Measurements from ENCODE around the gene NMT1.

NMT1 gene

DNA sequence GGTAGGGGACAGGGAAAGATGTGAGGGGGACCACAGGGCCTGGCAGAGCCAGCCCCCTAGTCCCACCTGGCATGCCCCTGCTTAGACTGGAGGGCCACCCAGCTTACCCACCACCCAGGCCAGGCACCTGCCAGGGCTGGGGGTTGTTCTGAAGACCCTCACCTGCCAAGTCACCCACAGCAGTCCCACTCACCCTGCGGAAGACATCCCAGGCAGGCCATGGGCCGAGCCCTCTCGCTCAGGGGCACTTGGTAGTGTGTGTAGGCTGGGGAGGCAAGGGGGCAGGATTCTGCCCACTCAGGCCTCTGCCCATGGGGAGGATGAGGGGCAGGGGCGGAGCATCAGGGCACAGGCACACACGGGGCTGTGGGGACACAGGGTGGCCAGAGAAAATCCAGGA, 67.2 kb downstream of the NMT1 start:
- H3K4me3 ChIP-seq (ENCODE audit: low read depth, low read length): no peak overlapping the region
- H3K27me3 ChIP-seq (ENCODE audit: insufficient read depth, low read depth, severe bottlenecking): no peaks in the 10 kb centered on the region
- TF ChIP-seq, protein P1, sequence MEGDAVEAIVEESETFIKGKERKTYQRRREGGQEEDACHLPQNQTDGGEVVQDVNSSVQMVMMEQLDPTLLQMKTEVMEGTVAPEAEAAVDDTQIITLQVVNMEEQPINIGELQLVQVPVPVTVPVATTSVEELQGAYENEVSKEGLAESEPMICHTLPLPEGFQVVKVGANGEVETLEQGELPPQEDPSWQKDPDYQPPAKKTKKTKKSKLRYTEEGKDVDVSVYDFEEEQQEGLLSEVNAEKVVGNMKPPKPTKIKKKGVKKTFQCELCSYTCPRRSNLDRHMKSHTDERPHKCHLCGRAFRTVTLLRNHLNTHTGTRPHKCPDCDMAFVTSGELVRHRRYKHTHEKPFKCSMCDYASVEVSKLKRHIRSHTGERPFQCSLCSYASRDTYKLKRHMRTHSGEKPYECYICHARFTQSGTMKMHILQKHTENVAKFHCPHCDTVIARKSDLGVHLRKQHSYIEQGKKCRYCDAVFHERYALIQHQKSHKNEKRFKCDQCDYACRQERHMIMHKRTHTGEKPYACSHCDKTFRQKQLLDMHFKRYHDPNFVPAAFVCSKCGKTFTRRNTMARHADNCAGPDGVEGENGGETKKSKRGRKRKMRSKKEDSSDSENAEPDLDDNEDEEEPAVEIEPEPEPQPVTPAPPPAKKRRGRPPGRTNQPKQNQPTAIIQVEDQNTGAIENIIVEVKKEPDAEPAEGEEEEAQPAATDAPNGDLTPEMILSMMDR (IDR thresholded peaks at IDR 0.05; ENCODE audit: low read depth, low read length): no peak
- no peaks in the 10 kb centered on the region for H3K9me3 ChIP-seq (ENCODE audit: severe bottlenecking)
- peak overlapping the region; percentile 84 for H3K27ac ChIP-seq
- DNase-seq: no peak
- peaks cover 4% of the 10 kb centered on the region; the same call in 1 of the 2 replicates for H3K36me3 ChIP-seq

DNA sequence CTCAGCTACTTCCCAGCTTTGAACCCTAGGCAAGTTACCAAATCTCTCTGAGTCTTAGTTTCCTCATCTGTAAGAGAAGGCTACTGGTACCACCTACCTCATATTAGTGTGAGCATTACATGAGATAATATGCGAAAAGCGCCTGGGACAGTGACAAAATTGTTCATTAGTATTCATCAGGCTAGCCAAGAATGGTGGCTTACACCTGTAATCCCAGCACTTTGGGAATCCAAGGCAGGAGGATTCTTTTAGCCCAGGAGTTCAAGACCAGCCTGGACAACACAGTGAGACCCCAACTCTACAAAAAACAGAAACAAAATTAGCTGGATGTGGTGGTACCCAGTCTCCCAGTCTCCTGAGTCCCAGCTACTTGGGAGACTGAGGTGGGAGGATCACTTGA, 67.9 kb downstream of the NMT1 start:
- no peaks in the 10 kb centered on the region for H3K27me3 ChIP-seq (ENCODE audit: insufficient read depth, low read depth, severe bottlenecking)
- H3K4me3 ChIP-seq (ENCODE audit: low read depth, low read length): no peak overlapping the region
- H3K27ac ChIP-seq: peak overlapping the region; percentile 84
- TF ChIP-seq, protein P1 (IDR thresholded peaks at IDR 0.05; ENCODE audit: low read depth, low read length): no peak
- H3K9me3 ChIP-seq (ENCODE audit: severe bottlenecking): no peaks in the 10 kb centered on the region
- no peak for DNase-seq
- peaks cover 4% of the 10 kb centered on the region; the same call in 1 of the 2 replicates for H3K36me3 ChIP-seq

DNA sequence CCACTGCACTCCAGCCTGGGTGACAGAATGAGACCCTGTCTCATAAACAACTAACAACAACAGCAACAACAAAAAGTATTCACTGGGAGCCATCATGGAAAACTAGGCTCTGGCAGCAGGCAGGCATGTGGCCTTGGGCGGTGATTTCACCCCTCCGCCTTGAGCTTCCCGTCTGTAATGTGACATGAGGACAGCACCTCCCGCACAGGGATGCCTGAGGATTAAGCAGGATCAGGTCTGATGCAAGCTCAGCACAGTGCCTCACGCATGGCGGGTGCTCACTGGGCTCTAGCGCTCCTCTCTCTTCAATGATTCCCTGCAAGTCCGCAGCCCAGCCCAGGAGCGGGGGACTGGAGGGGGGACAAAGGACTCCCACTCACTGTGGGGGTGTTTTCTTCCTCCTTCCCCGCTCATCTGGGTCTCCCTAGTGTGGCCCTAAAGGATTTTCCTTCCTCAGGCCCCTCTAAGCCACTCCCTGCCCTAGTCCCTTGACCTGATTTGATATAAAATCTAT, 68.4 kb downstream of the NMT1 start:
- H3K9me3 ChIP-seq (ENCODE audit: severe bottlenecking): no peaks in the 10 kb centered on the region
- peak overlapping the region; percentile 84 for H3K27ac ChIP-seq
- DNase-seq: peak; percentile 98
- H3K36me3 ChIP-seq: peaks cover 4% of the 10 kb centered on the region; the same call in 1 of the 2 replicates
- H3K27me3 ChIP-seq (ENCODE audit: insufficient read depth, low read depth, severe bottlenecking): no peaks in the 10 kb centered on the region
- peak overlapping the region; percentile 21; the same call in 1 of the 2 replicates for H3K4me3 ChIP-seq (ENCODE audit: low read depth, low read length)
- TF ChIP-seq, protein P1 (IDR thresholded peaks at IDR 0.05; ENCODE audit: low read depth, low read length): 0 out of 2 replicates have a peak, but pooled peaks have one; percentile 0

DNA sequence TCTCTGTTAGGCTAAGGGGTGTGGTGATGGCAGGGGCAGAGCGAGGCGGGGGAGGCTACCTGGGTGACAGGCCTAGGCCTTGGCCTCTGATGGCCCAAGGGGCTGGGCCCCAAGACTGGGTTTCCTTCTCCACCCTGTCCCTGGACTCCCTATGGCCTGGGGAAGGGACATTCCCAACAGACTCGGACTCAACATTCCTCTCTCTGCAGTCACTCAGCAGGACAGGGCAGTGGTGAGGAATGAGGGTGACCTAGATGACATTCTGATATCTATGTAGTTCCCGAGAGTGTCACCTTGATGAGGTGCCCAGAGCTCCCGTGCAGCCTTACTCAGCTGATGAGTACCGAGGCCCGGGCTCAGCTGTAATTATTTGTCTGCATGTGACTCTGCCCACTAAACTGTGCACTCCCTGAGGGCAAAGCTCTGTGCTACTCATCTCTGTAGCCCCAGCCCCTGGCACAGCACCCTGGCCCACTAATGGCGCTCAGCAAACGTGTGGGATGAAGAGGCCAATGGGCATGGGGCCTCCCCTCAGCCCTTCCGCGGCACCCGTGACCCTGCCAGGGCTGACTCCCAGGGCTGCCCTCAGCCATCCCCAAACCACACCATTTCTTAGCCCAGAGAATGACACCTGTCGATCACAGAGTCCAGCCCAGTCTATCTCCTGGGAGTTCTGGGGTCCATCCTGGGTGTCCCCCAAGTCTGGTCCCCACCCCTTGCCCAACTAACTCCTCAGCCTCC, 69.0 kb downstream of the NMT1 start:
- no peaks in the 10 kb centered on the region for H3K9me3 ChIP-seq (ENCODE audit: severe bottlenecking)
- H3K27me3 ChIP-seq (ENCODE audit: insufficient read depth, low read depth, severe bottlenecking): no peaks in the 10 kb centered on the region
- H3K4me3 ChIP-seq (ENCODE audit: low read depth, low read length): peak overlapping the region; percentile 21; the same call in 1 of the 2 replicates
- TF ChIP-seq, protein P1 (IDR thresholded peaks at IDR 0.05; ENCODE audit: low read depth, low read length): no peak
- peaks cover 4% of the 10 kb centered on the region; the same call in 1 of the 2 replicates for H3K36me3 ChIP-seq
- peak overlapping the region; percentile 84 for H3K27ac ChIP-seq
- DNase-seq: no peak

DNA sequence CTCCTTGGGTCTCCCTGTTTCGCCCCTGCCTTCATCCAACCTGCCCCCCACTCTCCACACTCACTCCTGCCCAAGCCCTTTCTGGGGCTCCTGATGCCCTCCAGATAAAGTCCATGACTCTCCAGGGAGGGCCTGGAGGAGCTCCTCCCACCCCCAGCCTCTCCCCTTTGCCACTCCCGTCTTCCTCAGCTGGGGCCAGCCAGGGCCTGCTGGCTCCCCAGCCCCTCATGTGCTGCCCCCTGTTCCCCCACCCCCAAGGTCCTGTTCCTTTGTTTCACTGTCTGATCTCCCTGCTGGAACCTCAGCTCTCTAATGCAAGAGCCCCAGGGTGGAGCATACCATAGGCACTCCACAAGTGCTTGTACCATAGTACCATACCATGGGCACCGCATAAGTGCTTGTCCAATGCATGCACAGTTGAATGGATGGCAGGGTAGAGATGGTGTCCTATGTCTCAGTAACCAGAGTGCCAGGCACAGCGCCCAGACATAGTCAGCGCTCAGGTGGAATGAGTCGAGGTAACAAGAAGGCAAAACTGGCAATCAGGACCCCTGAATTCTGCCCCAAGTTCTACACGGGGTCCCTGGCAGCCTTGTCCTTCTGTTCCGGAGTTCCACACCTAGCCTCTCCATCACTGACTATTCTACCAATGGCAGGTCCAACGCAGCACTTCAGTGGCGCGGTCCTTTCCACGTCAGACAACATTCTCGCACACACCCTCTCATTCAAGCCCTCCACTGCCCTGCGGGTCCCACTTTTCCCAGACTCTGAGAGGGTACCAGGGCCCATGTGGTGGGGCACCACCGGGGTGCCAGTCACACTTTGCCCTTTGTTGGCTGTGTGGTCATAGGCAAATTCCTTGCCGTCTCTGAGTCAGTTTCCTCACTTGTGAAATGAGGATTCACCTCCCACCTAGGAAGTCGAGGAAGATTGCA, 69.8 kb downstream of the NMT1 start:
- H3K9me3 ChIP-seq (ENCODE audit: severe bottlenecking): no peaks in the 10 kb centered on the region
- H3K27ac ChIP-seq: peak overlapping the region; percentile 81; the same call in 1 of the 2 replicates
- DNase-seq: no peak
- no peaks in the 10 kb centered on the region; the same call in 1 of the 2 replicates for H3K36me3 ChIP-seq
- H3K4me3 ChIP-seq (ENCODE audit: low read depth, low read length): no peak overlapping the region
- TF ChIP-seq, protein P1 (IDR thresholded peaks at IDR 0.05; ENCODE audit: low read depth, low read length): no peak
- H3K27me3 ChIP-seq (ENCODE audit: insufficient read depth, low read depth, severe bottlenecking): no peaks in the 10 kb centered on the region

Measured in WERI-Rb-1 (cell line).